H9 (cell line): Measurements from ENCODE around the gene FARP2. TPM values are rescaled to one million over a fixed set of nuclear protein-coding genes. Genes with fewer than 3 reads are reported as not detected.

Experiments
- DNase-seq: peaks from one replicate; pipeline ENCODE4 v3.0.0-alpha.2; 2017
- H2AFZ ChIP-seq: one replicate; pipeline ENCODE4 v1.6.1; 2013; ENCODE audit warnings: mild to moderate bottlenecking, low read length, control low read depth, moderate library complexity
- H2AK5ac ChIP-seq: 2 replicates; pipeline ENCODE4 v1.6.1; 2013; ENCODE audit warnings: low read length, control low read depth, mixed read lengths; ENCODE audit not compliant: insufficient read length
- H2BK120ac ChIP-seq: one replicate; pipeline ENCODE4 v1.6.1; 2013; ENCODE audit warnings: low read depth, mild to moderate bottlenecking, low read length, control low read depth, inconsistent platforms; ENCODE audit not compliant: poor library complexity, severe bottlenecking
- H2BK12ac ChIP-seq: 2 replicates; pipeline ENCODE4 v1.6.1; 2013; ENCODE audit warnings: low read length, control low read depth, mixed read lengths, low read depth; ENCODE audit not compliant: insufficient read length
- H2BK15ac ChIP-seq: 2 replicates; pipeline ENCODE4 v1.6.1; 2013; ENCODE audit warnings: low read depth, low read length, control low read depth
- H2BK20ac ChIP-seq: one replicate; pipeline ENCODE4 v1.6.1; 2013; ENCODE audit warnings: low read depth, mild to moderate bottlenecking, low read length, control low read depth, inconsistent platforms; ENCODE audit not compliant: poor library complexity, severe bottlenecking
- H2BK5ac ChIP-seq: 2 replicates; pipeline ENCODE4 v1.6.1; 2013; ENCODE audit warnings: low read length, control low read depth, mixed read lengths; ENCODE audit not compliant: insufficient read length
- H3K14ac ChIP-seq: 2 replicates; pipeline ENCODE4 v1.6.1; 2013; ENCODE audit warnings: low read length, control low read depth; ENCODE audit not compliant: insufficient read depth
- H3K18ac ChIP-seq: 2 replicates; pipeline ENCODE4 v1.6.1; 2013; ENCODE audit warnings: low read depth, mild to moderate bottlenecking, mixed read lengths, low read length, control low read depth; ENCODE audit not compliant: insufficient read length
- H3K23ac ChIP-seq: 2 replicates; pipeline ENCODE4 v1.6.1; 2013; ENCODE audit warnings: low read length, control low read depth, mixed read lengths, low read depth; ENCODE audit not compliant: insufficient read length
- H3K23me2 ChIP-seq: 2 replicates; pipeline ENCODE4 v1.6.1; 2013; ENCODE audit warnings: low read depth, mild to moderate bottlenecking, mixed read lengths, low read length, control low read depth; ENCODE audit not compliant: insufficient read length, poor library complexity, severe bottlenecking
- H3K27ac ChIP-seq: 2 replicates; pipeline ENCODE4 v1.5.1; 2013; ENCODE audit warnings: low read length, control low read depth, mixed read lengths, low read depth; ENCODE audit not compliant: insufficient read length
- H3K27me3 ChIP-seq: 2 replicates; pipeline ENCODE4 v1.6.1; 2013; ENCODE audit warnings: low read length, control low read depth, inconsistent platforms; ENCODE audit not compliant: insufficient read depth
- H3K4ac ChIP-seq: 2 replicates; pipeline ENCODE4 v1.6.1; 2013; ENCODE audit warnings: low read depth, mild to moderate bottlenecking, control low read depth, inconsistent platforms, low read length, moderate library complexity
- H3K4me1 ChIP-seq: 2 replicates; pipeline ENCODE4 v1.6.1; 2013; ENCODE audit warnings: low read length, control low read depth, inconsistent platforms; ENCODE audit not compliant: insufficient read depth
- H3K4me2 ChIP-seq: 2 replicates; pipeline ENCODE4 v1.6.1; 2013; ENCODE audit warnings: low read length, control low read depth, mixed read lengths; ENCODE audit not compliant: insufficient read length, insufficient read depth
- H3K56ac ChIP-seq: 2 replicates; pipeline ENCODE4 v1.6.1; 2013; ENCODE audit warnings: low read depth, mild to moderate bottlenecking, mixed read lengths, low read length, control low read depth; ENCODE audit not compliant: insufficient read length
- H3K79me1 ChIP-seq: 2 replicates; pipeline ENCODE4 v1.6.1; 2013; ENCODE audit warnings: low read depth, mild to moderate bottlenecking, moderate library complexity, low read length, control low read depth, inconsistent platforms; ENCODE audit not compliant: insufficient read depth, poor library complexity, severe bottlenecking
- H3K79me2 ChIP-seq: 2 replicates; pipeline ENCODE4 v1.6.1; 2013; ENCODE audit warnings: low read length, control low read depth, inconsistent platforms; ENCODE audit not compliant: insufficient read depth
- H3K9ac ChIP-seq: 2 replicates; pipeline ENCODE4 v1.6.1; 2013; ENCODE audit warnings: low read length, control low read depth, mixed read lengths; ENCODE audit not compliant: insufficient read length; ENCODE audit errors: extremely low read depth
- H3K9me3 ChIP-seq: one replicate; pipeline ENCODE4 v1.6.1; 2013; ENCODE audit warnings: low read depth, low read length, inconsistent platforms; ENCODE audit not compliant: control insufficient read depth
- H3T11ph ChIP-seq: one replicate; pipeline ENCODE4 v1.6.1; 2013; ENCODE audit warnings: mild to moderate bottlenecking, low read length, control low read depth, inconsistent platforms
- H4K20me1 ChIP-seq: one replicate; pipeline ENCODE4 v1.6.1; 2013; ENCODE audit not compliant: control insufficient read depth, insufficient read length, insufficient read depth
- H4K5ac ChIP-seq: 2 replicates; pipeline ENCODE4 v1.6.1; 2013; ENCODE audit warnings: low read depth, mild to moderate bottlenecking, mixed read lengths, low read length, control low read depth; ENCODE audit not compliant: insufficient read length
- H4K8ac ChIP-seq: replicated peaks from 2 replicates; pipeline ENCODE4 v1.6.1; 2013; ENCODE audit warnings: low read length, control low read depth, mixed read lengths, low read depth; ENCODE audit not compliant: insufficient read length
- H4K91ac ChIP-seq: 2 replicates; pipeline ENCODE4 v1.6.1; 2013; ENCODE audit warnings: low read depth, mild to moderate bottlenecking, moderate library complexity, mixed read lengths, low read length, control low read depth; ENCODE audit not compliant: insufficient read length
- H3K27ac Mint-ChIP-seq, 3 experiments: 2 replicates in 2 of 3; 3 replicates in 1 of 3; pipeline ENCODE4 v1.8.0; 2020 to 2021; ENCODE audit warnings: mixed read lengths in 3 of 3, mild to moderate bottlenecking in 1 of 3, moderate library complexity in 1 of 3
- H3K27me3 Mint-ChIP-seq: 2 replicates; pipeline ENCODE4 v1.8.0; 2021; ENCODE audit warnings: low read depth, mild to moderate bottlenecking, moderate library complexity, mixed read lengths
- H3K36me3 Mint-ChIP-seq, 3 experiments: 2 replicates in 2 of 3; 3 replicates in 1 of 3; pipeline ENCODE4 v1.8.0; 2020 to 2021; ENCODE audit warnings: low read depth in 3 of 3, mixed read lengths in 3 of 3; ENCODE audit not compliant: insufficient read depth in 1 of 3
- H3K4me1 Mint-ChIP-seq, 2 experiments: 2 replicates each; pipeline ENCODE4 v1.8.0; 2020; ENCODE audit warnings: mixed read lengths in 2 of 2
- H3K4me3 Mint-ChIP-seq, 2 experiments: 2 replicates in 1 of 2; 3 replicates in 1 of 2; pipeline ENCODE4 v1.8.0; 2020 to 2021; ENCODE audit warnings: mild to moderate bottlenecking in 2 of 2, mixed read lengths in 2 of 2, moderate library complexity in 1 of 2
- H3K9me3 Mint-ChIP-seq, 2 experiments: 2 replicates in 1 of 2; 3 replicates in 1 of 2; pipeline ENCODE4 v1.8.0; 2020; ENCODE audit warnings: mild to moderate bottlenecking in 2 of 2, mixed read lengths in 2 of 2, moderate library complexity in 1 of 2
- CTCF ChIP-seq: fragments of 200-600 bp; sonication (generic); conservative IDR thresholded peaks from 3 replicates; pipeline ENCODE4 v1.8.0; 2021; ENCODE audit warnings: antibody characterized with exemption, mild to moderate bottlenecking
- WGBS: extraction: QIAGEN DNeasy Blood & Tissue Kit; methylation state at CpG from one replicate; pipeline ENCODE4 v1.1.7; 2013; ENCODE audit warnings: missing lambda C conversion rate, low lambda C conversion rate, mixed read lengths; ENCODE audit not compliant: insufficient read length; ENCODE audit errors: extremely low coverage; 5-methylcytosine and 5-hydroxymethylcytosine counted together
- total RNA-seq: library from RNA; stranded (reverse); gene quantifications from 2 replicates; pipeline ENCODE4 v1.2.1, GENCODE V29; 2021

Gene FARP2
- total RNA-seq, 1 experiment from 2014 or later = 33.9 TPM

- Histone ChIP-seq H3K9me3 (no peaks in the 10 kb centered on the region), H3K27me3 (no peaks in the 10 kb centered on the region), H3K23me2 (no peaks in the 10 kb centered on the region), H2AK5ac (no peak overlapping the region), H2BK5ac (no peak overlapping the region), H2BK15ac (no peak overlapping the region), H4K20me1 (no peaks in the 10 kb centered on the region), H3K79me2 (no peaks in the 10 kb centered on the region), H3K14ac (no peak overlapping the region), H2AFZ (no peak overlapping the region), H4K8ac (no peak overlapping the region), H3K4me1 (no peaks in the 10 kb centered on the region; the same call in 1 of the 2 replicates), H4K5ac (no peak overlapping the region), H4K91ac (no peak overlapping the region), H2BK20ac (no peak overlapping the region), H3K27ac (no peak overlapping the region), H3K18ac (no peak overlapping the region), H3K79me1 (no peaks in the 10 kb centered on the region), H2BK12ac (no peak overlapping the region), H3K9ac (no peak overlapping the region), H3T11ph (no peak overlapping the region), H3K4me2 (no peak overlapping the region), H3K23ac (no peak overlapping the region), H3K56ac (no peak overlapping the region), H3K4ac (no peak overlapping the region), H2BK120ac (no peak overlapping the region)
- Mint-ChIP-seq H3K27me3 (no peaks in the 10 kb centered on the region), H3K4me1 (no peaks in the 10 kb centered on the region), H3K9me3 (no peaks in the 10 kb centered on the region), H3K4me3 (no peak overlapping the region), H3K27ac (no peak overlapping the region), H3K36me3 (peaks cover 5 to 30% (median 27%) of the 10 kb centered on the region in 3 experiments; a peak in 6 of 7 replicates)
- no peak for TF ChIP-seq CTCF
- no CpG with 5 or more reads among the region's 2 CpGs for WGBS
- no peak for DNase-seq
Measured at GRCh38 chr2:241378816-241379215, 22.7 kb downstream of the FARP2 start.
